ENCODE data around the gene SART1. TPM values are rescaled to one million over a fixed set of nuclear protein-coding genes. Genes with fewer than 3 reads are reported as not detected.

SART1 gene
- total and polyA plus RNA-seq, 10 of the 15 experiments (the other 5 are each of a cell fraction or from before 2014, with no cell fraction given): 6.2 to 60.5 (median 37.4) TPM

DNA sequence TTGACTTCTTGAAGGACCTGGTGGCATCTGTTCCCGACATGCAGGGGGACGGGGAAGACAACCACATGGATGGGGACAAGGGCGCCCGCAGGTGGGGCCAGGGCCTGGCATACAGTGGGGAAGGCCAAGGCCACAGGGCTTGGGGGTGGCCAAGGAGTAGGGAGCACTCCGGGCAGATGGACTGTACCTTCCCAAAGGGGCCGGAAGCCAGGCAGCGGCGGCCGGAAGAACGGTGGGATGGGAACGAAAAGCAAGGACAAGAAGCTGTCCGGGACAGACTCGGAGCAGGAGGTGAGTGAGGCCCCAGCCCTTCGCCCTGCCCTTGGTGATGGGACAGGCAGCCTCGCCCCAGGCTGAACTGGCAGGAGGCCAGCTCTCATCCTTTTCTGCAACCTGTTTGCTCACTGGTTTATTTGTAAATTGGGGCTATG lies 41.1 kb upstream of the SART1 start:
- Histone ChIP-seq H4K20me1 (ENCODE audit: control insufficient read depth, insufficient read depth) (no peaks in the 10 kb centered on the region), H3K9ac (ENCODE audit: control insufficient read depth, insufficient read depth, low read length) (peak overlapping the region; percentile 68), H3K79me2 (ENCODE audit: control insufficient read depth, insufficient read depth, low read length) (peaks cover 34% of the 10 kb centered on the region), H3K27me3 (replicated peaks in 1 of 2; ENCODE audit: control insufficient read depth in 2 of 2, insufficient read depth in 2 of 2, low read length in 1 of 2) (no peaks in the 10 kb centered on the region), H3K27ac (ENCODE audit: control insufficient read depth, insufficient read depth) (peak overlapping the region; percentile 51), H3K4me1 (ENCODE audit: control insufficient read depth, insufficient read depth, low read length) (peaks cover 22% of the 10 kb centered on the region), H3K4me3 (peak overlapping the region; percentile 81), H3K4me2 (ENCODE audit: control insufficient read depth, insufficient read depth) (peak overlapping the region; percentile 95), H2AFZ (ENCODE audit: control insufficient read depth, low read depth, low read length) (no peak overlapping the region), H3K9me3 (replicated peaks; ENCODE audit: control insufficient read depth, insufficient read depth, low read length) (no peaks in the 10 kb centered on the region), H3K36me3 (ENCODE audit: control insufficient read depth in 2 of 2, insufficient read depth in 2 of 2, low read length in 1 of 2) (peaks cover 0 to 2% of the 10 kb centered on the region in 2 experiments; a peak in 3 of 4 replicates)
- in situ Hi-C loops (cut with MboI) (no loop called here), intact Hi-C loops (cut with micrococcal nuclease; ENCODE audit: unreplicated experiment) (no loop called here)
- SMC1A ChIA-PET (ENCODE audit: uncharacterized antibody, unreplicated experiment): interaction anchor here (0.7 to 1.2 kb wide), 2 partner anchors 31 to 143 kb away, joined by 3 read pairs; no protein-coding TSS in a partner anchor
- no peak for ATAC-seq
- RAD21 ChIA-PET (ENCODE audit: unreplicated experiment): interaction anchor here (0.7 to 1.8 kb wide), 2 partner anchors 12 to 30 kb away, joined by 3 to 5 read pairs; partner anchors contain the start of gene CCDC85B
- FAIRE-seq: no peak
- BruUV-seq (replicated peaks): no TSS peak
- no peak for DNase-seq (ENCODE audit: low read depth, low spot score)
- 69% methylated on average over 14 of the region's 15 CpGs for WGBS (ENCODE audit: insufficient coverage, insufficient replicate concordance, low lambda C conversion rate, missing lambda C conversion rate)
- POLR2A ChIA-PET: interaction anchor here (0.6 to 1.5 kb wide), 6 partner anchors 8 to 61 kb away, joined by 3 to 5 read pairs (median 4); partner anchors contain the start of genes CCDC85B, FIBP and MUS81
- TF ChIP-seq SUPT20H (IDR thresholded peaks at IDR 0.05; ENCODE audit: borderline replicate concordance, control insufficient read depth, low read depth, low read length): no peak
- TF ChIP-seq SMC3 (IDR thresholded peaks at IDR 0.05; ENCODE audit: borderline replicate concordance, low read length): no peak
- TF ChIP-seq, protein P1, sequence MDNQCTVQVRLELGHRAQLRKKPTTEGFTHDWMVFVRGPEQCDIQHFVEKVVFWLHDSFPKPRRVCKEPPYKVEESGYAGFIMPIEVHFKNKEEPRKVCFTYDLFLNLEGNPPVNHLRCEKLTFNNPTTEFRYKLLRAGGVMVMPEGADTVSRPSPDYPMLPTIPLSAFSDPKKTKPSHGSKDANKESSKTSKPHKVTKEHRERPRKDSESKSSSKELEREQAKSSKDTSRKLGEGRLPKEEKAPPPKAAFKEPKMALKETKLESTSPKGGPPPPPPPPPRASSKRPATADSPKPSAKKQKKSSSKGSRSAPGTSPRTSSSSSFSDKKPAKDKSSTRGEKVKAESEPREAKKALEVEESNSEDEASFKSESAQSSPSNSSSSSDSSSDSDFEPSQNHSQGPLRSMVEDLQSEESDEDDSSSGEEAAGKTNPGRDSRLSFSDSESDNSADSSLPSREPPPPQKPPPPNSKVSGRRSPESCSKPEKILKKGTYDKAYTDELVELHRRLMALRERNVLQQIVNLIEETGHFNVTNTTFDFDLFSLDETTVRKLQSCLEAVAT (IDR thresholded peaks at IDR 0.05): 0 out of 2 replicates have a peak, but pooled peaks have one; percentile 17
- CTCF ChIA-PET: interaction anchor here (0.9 kb wide), 1 partner anchor 31 kb away, joined by 3 read pairs; the partner anchor contains the start of gene CCDC85B

All from GM12878 (cell line).